Measurements from ENCODE around the gene PAIP2B.
"Not testable (repeated sequence)": the region's sequence is repeated elsewhere in the genome, so short reads cannot be mapped to it uniquely, and the experiment has no call there.

Gene PAIP2B
- total RNA-seq = 14.5 to 18.1 (median 14.8) reads per million in 4 donors

- DNase-seq = peak; percentile 93 to 99 (median 97)
Observed at GRCh38 chr2:71226965-71227560, at the start of gene PAIP2B. PAIP2B (minus strand) TSS chr2:71227103; CDS start chr2:71202589, 24,514 bp downstream.

GRCh38 chr2:71275939-71276310 is 49.0 kb upstream of the PAIP2B start:
- DNase-seq = no peak

- no peak for DNase-seq
Observed at GRCh38 chr2:71269511-71270090, 42.7 kb upstream of the PAIP2B start.

DNA sequence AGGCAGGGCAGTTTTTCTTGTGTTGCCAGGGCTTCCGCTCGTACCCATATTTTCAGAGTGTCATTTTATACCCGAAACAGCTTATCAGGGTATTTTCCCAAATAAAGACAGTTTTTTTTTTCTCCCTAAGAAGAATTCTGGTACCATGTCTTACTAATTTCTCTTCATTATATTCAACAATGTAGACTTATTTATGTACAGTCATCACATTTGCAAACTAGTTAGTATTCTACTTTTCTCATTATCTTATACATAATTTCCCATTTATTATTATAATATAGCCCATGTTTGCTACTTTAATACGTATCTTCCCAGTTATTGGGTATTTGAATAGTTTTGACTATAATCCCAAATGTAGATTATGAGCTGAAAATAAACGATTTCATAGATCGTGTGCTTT is 36.5 kb upstream of the PAIP2B start:
- no peak for DNase-seq

DNA sequence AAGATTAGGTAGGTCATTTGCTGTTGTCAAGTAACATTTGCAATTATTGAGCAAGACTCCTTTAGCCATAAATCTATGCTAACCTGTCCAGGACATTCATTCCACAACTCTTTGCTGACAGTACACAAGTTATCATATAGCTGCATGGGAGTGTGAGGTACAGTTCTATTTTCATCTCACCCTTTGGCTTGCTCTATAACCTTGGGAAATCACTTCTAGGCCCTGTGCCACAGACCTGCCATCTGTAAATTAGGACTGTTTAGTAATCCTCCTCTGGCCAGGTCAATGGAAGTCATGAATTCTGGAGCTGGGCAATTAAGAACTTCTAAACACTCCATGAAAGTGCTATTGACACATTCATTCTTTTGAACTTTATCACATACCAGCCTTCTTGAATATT is 34.6 kb upstream of the PAIP2B start:
- no peak for DNase-seq

GRCh38 chr2:71256421-71256820 is 29.5 kb upstream of the PAIP2B start:
- no peak for DNase-seq

DNA sequence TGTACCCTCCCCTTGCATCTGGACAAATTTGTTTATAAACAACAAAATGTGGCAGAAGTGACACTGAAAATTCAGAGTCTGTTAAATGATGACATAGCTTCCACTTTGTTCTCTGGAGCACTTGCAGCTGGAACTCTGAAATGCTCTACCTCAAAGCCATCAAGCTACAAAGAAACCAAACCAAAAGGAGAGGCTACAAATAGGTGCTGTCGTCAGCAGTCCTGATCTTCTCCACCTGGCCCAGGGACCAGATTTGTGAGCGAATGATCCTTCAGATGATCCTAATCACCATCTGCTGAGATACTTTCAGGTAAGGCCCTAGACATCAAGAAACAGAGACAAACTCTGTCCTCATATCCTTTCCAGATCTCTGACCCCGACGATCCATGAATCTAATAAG is 27.9 kb upstream of the PAIP2B start:
- DNase-seq = no peak

DNA sequence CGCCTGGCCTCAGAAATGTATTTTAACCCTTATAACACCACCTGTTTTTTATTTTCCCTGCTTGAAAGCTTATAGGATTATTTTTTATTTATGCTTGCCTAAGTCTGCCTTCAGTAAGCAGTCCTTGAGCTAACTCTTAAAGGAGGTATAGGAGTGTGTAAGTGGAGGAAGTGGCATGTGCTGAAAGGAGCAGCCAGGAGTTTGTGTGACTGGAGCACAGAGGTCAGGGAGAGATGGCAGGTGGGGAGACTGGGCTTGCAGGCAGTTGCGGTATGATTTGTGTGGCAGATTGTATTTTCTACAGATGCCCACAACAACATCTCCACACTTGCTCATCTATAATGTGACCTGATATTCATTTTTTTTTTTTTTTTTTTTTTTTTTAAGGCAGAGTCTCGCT is 27.2 kb upstream of the PAIP2B start:
- no peak for DNase-seq

- no peak for DNase-seq
Observed at GRCh38 chr2:71253476-71253875, 26.6 kb upstream of the PAIP2B start.

- no peak for DNase-seq
Observed at GRCh38 chr2:71252862-71253261, 26.0 kb upstream of the PAIP2B start.

DNA sequence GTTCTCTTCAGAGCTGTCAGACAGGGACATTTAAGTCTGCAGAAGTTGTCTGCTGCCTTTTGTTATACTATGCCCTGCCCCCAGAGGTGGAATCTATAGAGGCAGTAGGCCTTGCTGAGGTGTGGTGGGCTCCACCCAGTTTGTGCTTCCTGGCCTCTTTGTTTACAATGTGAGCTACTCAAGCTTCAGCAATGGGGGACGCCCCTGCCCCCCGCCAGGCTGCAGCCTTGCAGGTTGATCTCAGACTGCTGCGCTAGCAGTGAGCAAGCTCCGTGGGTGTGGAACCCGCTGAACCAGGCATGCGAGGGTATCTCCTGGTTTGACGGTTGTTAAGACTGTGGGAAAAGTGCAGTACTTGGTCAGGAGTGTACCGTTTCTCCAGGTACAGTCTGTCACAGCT is 24.0 kb upstream of the PAIP2B start:
- no peak for DNase-seq

GRCh38 chr2:71244302-71244660 is 17.4 kb upstream of the PAIP2B start:
- DNase-seq = no peak

DNA sequence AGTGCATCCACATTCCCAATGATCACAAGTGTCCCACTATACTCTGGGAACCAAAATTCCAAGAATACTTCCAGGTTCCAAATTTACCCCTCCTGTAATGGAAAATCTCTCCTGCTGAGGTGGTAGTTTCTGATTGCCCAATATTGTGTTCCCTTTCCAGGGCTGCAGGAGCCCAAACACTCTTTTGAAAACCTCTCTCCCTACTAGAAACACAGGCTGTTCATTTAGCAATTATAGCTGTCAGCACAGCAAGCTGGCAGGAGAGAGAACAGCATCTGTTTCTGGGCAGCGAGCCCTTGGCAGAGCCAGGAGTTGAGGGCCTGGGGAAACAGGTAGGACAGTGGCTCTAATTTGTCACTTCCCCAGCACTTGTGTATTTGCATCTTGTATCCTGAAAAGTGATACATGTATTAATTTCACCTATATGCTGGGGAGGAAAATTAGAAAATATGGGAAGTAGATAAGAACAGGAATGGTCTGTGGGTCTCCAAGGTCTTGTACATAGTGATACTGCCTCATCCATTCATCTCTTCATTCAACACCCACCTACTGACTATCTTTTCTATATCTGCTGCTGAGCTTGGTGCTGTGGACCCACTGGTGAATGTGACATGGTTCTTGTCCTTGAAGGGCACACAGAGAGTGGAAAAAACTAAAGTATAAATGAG is 16.9 kb upstream of the PAIP2B start:
- no peak for DNase-seq

DNA sequence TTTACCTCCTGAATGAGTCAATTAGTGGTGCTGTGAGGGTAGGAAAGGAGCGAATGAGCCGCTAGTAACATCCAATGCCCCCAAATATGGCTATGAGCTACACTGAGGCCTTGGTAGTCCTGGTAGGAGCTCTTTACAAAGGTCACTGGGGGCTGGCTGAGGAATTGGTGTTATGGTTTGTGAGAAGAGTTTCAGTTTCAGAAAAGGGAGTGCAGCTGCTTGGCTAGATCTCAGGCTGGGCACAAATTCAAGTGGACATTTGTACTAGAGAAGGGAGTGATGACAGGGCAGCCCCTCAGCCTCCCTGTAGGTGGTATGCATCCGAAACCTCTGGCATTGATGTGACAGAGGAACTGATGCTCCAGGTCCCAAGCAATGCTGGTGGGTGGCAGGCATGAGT is 13.9 kb upstream of the PAIP2B start:
- no peak for DNase-seq

DNA sequence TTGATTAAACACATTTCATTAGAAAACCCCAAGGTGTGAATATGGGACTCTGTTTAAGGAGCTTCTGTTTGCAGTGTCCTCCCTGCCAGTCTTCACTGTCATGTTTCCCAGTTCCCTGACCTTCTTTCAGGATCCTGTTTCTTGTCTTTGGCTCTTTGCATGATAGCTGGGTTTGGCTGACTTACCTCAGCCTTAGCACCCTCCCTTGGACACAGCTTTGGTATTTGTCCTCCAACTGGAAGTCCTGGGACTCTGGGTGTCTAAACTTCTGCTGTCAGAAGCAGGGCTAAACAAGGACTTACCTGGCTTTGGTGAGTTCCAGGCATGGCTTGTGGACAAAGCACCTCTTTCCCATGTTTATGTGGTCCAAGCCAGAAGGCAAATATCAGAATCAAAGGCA is 11.2 kb upstream of the PAIP2B start:
- DNase-seq = no peak

GRCh38 chr2:71235930-71236587 is 9.2 kb upstream of the PAIP2B start:
- DNase-seq = no peak

GRCh38 chr2:71233072-71233471 is 6.2 kb upstream of the PAIP2B start:
- DNase-seq = not testable (repeated sequence)

DNA sequence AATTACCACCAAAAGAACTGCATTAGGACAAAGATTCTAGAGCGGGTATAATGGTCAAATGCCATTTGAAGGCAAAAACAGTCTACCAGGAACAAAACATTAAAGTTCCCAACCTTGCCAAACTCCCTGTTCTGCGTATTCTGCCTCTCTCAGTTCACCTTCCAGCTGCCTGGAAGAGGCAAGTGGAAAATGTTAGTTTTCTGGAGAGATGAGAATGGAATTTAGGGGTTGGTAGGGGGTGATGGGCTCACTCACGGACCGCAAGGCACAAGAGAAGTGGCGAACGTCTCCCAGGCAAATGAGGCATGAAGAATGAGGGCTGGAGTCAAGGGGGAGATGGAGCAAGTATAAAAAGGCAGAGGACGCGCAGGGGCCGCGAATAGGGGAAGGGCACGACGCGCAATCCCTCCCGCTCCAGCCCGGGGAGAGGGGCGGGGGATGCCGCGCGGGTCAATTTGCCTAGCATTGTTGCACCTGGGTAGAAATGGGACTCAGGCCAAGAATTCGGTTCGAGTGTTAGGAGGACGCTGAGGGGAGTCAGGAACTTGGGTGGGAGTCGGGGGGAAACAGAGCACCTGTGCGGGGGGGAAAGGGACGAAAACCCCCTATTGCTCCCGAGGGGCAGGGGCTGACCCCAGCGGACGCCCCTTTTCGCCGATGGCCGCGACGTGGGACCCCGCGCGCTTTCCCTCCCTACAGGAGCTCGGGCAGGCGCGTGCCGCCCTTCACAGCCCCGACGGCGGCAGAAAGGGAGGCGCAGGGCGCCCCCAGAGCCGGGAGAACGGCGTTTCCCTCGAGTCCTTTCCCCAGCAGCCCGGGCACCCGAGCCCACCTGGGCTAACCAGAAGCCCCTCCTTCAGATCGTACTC is 573 bp downstream of the PAIP2B start:
- DNase-seq = peak; percentile 1 to 24 (median 13)

GRCh38 chr2:71224935-71225334 is 2.0 kb downstream of the PAIP2B start:
- DNase-seq = no peak

DNA sequence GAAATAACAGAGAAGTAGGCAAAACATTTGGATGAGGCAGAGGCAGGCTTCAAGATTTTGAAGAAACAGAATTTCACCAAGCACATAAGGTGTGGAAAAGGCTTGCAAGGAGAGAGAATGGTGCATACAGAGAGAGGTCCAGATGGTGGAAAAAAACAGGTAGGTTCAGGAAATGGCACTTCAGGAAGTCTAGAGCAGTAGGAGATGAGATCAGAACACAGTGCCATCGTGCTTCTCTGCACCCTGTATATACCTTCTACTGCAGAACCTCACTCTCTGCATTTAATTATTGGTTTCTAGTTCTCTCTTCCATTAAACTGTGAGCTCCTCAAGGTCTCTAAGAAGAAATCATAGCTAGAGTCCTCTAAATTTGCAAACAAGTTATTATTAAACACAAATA is 2.4 kb downstream of the PAIP2B start:
- DNase-seq = no peak

DNA sequence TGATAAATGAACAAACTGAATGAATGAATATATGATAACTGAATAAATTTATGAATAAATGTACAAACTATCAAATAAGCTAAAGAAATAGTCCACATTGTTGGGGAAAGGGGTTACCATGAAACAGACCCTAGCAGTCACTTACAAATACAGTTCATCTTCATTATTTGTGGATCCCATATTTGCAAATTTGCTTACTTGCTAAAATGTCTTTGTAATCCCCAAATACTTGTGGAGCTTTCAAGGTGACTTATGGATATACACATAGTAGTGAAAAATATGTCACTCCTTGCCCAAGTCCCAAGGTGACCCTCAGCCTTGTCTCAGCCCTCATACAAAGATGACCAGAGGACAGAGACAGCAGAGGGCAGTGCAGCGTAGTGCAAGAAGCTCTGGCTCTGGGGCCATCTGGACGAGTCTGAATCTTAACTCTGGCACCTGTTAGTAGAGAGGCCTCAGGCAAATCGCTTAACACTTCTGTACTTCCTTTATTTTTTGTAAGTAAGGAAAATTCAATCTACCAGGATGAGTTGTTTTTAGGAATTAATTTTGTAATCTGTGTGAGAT is 3.1 kb downstream of the PAIP2B start:
- DNase-seq = no peak

GRCh38 chr2:71220743-71221142 is 6.2 kb downstream of the PAIP2B start:
- no peak for DNase-seq

GRCh38 chr2:71216501-71216900 is 10.4 kb downstream of the PAIP2B start:
- DNase-seq = no peak

Measured in T-helper 1 cell (primary cell).